Cardiac muscle cell (in vitro differentiated cells and primary cell): ENCODE results near the gene CRYBG1. TPM values are rescaled to one million over a fixed set of nuclear protein-coding genes. Genes with fewer than 3 reads are reported as not detected.
"Not testable (repeated sequence)": the region's sequence is repeated elsewhere in the genome, so short reads cannot be mapped to it uniquely, and the experiment has no call there.

Source experiments
- DNase-seq, 2 donors: peaks; one replicate each; pipeline versions ENCODE4 v3.0.0 to v3.0.0-alpha.2; 2010 to 2017; ENCODE audit warnings: low read depth in 1 of 2, low spot score in 1 of 2
- H3K27ac ChIP-seq: fragments of 200-600 bp; sonication (generic); 2 replicates; pipeline ENCODE4 v1.5.1; 2016
- H3K27me3 ChIP-seq: fragments of 200-600 bp; sonication (generic); 2 replicates; pipeline ENCODE4 v1.6.0; 2016; ENCODE audit warnings: control low read depth
- H3K36me3 ChIP-seq: fragments of 200-600 bp; sonication (generic); 2 replicates; pipeline ENCODE4 v1.5.1; 2016; ENCODE audit warnings: control low read depth
- H3K4me1 ChIP-seq: fragments of 200-600 bp; sonication (generic); 2 replicates; pipeline ENCODE4 v1.8.1; 2017; ENCODE audit warnings: low read depth, mild to moderate bottlenecking, mixed run types
- H3K4me3 ChIP-seq: fragments of 200-600 bp; sonication (generic); 2 replicates; pipeline ENCODE4 v1.5.1; 2016; ENCODE audit warnings: mild to moderate bottlenecking
- H3K9me3 ChIP-seq: fragments of 200-600 bp; sonication (generic); 2 replicates; pipeline ENCODE4 v1.5.1; 2017; ENCODE audit warnings: low read depth, mild to moderate bottlenecking, control low read depth
- polyA plus RNA-seq: library from polyadenylated mRNA; unstranded; fragments of >200 nt; fragmentation: Nextera tagmentation; extraction: Ambion mirVana; gene quantifications from 2 replicates; pipeline ENCODE4 v1.2.1, GENCODE V29; 2016
- total RNA-seq: library from RNA; depleted of rRNA; stranded (reverse); fragments of >200 nt; gene quantifications from 2 replicates; pipeline ENCODE4 v1.2.3, GENCODE V29; 2016
- TF ChIP-seq, protein P1 (sequence below): IDR thresholded peaks from 2 replicates; pipeline ENCODE4 v1.5.1; 2012; ENCODE audit warnings: low read depth, mild to moderate bottlenecking, low read length

The CRYBG1 gene
- total and polyA plus RNA-seq, 2 experiments from 2014 or later, result 0.22 TPM; not detected in 1

DNA sequence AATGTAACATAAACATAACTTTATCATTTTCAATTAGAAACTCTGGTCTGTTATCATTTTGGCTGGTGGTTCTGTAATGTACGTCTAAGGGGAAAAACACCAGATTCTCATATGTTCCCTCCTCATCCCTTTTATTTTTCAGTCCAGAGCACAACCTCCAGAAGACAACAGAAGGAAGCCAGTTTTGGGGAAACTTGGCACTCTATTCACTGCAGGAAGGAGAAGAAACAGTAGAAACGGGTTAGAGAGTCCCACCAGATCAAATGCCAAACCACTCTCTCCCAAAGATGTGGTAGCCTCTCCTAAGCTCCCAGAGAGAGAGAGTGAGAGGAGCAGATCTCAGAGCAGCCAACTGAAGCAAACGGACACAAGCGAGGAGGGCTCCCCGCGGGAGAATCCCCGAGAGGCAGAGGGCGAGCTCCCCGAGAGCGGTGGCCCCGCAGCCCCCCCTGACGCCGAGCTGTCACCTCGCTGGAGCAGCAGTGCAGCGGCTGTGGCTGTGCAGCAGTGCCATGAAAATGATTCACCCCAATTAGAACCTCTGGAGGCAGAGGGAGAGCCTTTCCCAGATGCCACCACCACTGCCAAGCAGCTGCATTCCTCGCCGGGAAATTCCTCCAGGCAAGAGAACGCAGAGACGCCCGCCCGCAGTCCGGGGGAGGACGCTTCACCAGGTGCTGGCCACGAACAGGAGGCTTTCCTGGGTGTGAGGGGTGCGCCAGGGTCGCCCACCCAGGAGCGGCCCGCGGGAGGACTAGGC is 151.0 kb downstream of the CRYBG1 start:
- Histone ChIP-seq H3K36me3 (no peaks in the 10 kb centered on the region), H3K27me3 (peaks cover 89% of the 10 kb centered on the region), H3K4me3 (peak overlapping the region; percentile 21), H3K9me3 (no peaks in the 10 kb centered on the region), H3K4me1 (peaks cover 9% of the 10 kb centered on the region), H3K27ac (no peak overlapping the region)
- TF ChIP-seq, protein P1, sequence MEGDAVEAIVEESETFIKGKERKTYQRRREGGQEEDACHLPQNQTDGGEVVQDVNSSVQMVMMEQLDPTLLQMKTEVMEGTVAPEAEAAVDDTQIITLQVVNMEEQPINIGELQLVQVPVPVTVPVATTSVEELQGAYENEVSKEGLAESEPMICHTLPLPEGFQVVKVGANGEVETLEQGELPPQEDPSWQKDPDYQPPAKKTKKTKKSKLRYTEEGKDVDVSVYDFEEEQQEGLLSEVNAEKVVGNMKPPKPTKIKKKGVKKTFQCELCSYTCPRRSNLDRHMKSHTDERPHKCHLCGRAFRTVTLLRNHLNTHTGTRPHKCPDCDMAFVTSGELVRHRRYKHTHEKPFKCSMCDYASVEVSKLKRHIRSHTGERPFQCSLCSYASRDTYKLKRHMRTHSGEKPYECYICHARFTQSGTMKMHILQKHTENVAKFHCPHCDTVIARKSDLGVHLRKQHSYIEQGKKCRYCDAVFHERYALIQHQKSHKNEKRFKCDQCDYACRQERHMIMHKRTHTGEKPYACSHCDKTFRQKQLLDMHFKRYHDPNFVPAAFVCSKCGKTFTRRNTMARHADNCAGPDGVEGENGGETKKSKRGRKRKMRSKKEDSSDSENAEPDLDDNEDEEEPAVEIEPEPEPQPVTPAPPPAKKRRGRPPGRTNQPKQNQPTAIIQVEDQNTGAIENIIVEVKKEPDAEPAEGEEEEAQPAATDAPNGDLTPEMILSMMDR, result no peak
- peak; percentile 44 to 53 for DNase-seq

- no peaks in the 10 kb centered on the region for H3K9me3 ChIP-seq
- TF ChIP-seq, protein P1, result peak; percentile 27
- no peak overlapping the region for H3K27ac ChIP-seq
- peak overlapping the region; percentile 21 for H3K4me3 ChIP-seq
- peaks cover 9% of the 10 kb centered on the region for H3K4me1 ChIP-seq
- peak; percentile 44 to 51 for DNase-seq
- H3K27me3 ChIP-seq, result peaks cover 83% of the 10 kb centered on the region
- H3K36me3 ChIP-seq, result no peaks in the 10 kb centered on the region
These were observed 151.8 kb downstream of the CRYBG1 start for GRCh38 chr6:106512048-106512967.

DNA sequence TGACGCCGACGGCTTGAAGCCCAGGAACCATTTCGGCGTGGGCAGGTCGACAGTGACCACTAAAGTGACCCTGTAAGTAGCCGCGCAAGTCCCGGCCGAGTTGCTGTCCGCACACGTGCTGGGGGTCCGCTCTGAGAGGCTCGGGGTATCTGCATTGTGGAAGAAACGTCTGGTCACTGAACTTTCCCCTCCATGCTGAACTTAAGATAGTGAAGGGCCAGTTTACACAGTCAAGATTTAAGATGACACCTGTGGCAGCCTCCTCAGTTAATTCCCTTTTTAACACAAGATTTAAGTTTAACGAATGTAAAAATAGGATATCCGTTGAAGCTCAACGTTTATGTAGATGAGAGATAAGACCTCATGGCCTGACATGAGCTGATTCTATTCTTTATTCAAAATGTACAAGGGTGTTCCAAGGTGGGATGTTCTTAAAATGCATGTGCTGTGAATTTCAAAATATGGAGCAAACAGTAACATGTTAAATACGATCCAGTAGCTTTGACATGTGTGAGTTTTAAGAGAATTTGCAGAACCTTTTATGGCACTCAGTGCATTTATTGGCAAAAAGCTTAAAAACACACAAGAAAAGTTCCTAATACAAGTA is 152.6 kb downstream of the CRYBG1 start:
- no peak for DNase-seq

GRCh38 chr6:106513808-106514582 is 153.5 kb downstream of the CRYBG1 start:
- no peak overlapping the region for H3K4me3 ChIP-seq
- H3K27me3 ChIP-seq, result peaks cover 66% of the 10 kb centered on the region
- TF ChIP-seq, protein P1, result no peak
- H3K27ac ChIP-seq, result no peak overlapping the region
- peaks cover 9% of the 10 kb centered on the region for H3K4me1 ChIP-seq
- no peaks in the 10 kb centered on the region for H3K36me3 ChIP-seq
- H3K9me3 ChIP-seq, result no peaks in the 10 kb centered on the region
- no peak for DNase-seq

More for the DNA sequence above, 152.6 kb downstream of the CRYBG1 start:
- H3K36me3 ChIP-seq, result no peaks in the 10 kb centered on the region
- H3K9me3 ChIP-seq, result no peaks in the 10 kb centered on the region
- H3K4me1 ChIP-seq, result peaks cover 9% of the 10 kb centered on the region
- TF ChIP-seq, protein P1, result no peak
- H3K27ac ChIP-seq, result no peak overlapping the region
- no peak overlapping the region for H3K4me3 ChIP-seq
- peaks cover 75% of the 10 kb centered on the region for H3K27me3 ChIP-seq

- H3K36me3 ChIP-seq, result no peaks in the 10 kb centered on the region
- no peaks in the 10 kb centered on the region for H3K9me3 ChIP-seq
- DNase-seq, result no peak
- peaks cover 9% of the 10 kb centered on the region for H3K4me1 ChIP-seq
- TF ChIP-seq, protein P1, result no peak
- peaks cover 60% of the 10 kb centered on the region for H3K27me3 ChIP-seq
- H3K27ac ChIP-seq, result no peak overlapping the region
- no peak overlapping the region for H3K4me3 ChIP-seq
These were observed 154.0 kb downstream of the CRYBG1 start for GRCh38 chr6:106514583-106514885.

DNA sequence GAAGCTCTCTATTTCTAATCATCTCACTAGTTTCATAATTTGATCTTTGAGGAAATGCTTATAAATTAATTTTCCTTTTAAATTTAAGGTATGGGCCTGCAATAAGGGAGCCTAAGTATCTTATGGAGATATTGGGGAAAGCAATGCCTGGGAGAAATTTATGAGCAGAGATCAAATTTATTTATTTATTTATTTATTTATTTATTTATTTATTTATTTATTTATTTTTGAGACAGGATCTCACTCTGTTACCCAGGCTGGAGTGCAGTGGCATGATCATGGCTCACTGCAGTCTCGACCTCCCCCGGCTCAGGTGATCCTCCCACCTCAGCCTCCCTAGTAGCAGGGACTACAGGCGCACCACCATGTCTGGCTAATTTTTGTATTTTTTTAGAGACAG is 155.1 kb downstream of the CRYBG1 start:
- H3K4me3 ChIP-seq, DNase-seq, H3K4me1 ChIP-seq, H3K36me3 ChIP-seq, H3K27ac ChIP-seq, H3K9me3 ChIP-seq: not testable (repeated sequence)
- peaks cover 50% of the 10 kb centered on the region for H3K27me3 ChIP-seq
